H54 (cell line): ENCODE data around the gene KIR2DL1.
"Not testable (repeated sequence)": the region's sequence is repeated elsewhere in the genome, so short reads cannot be mapped to it uniquely, and the experiment has no call there.

Source experiments
- DNase-seq: peaks from one replicate; pipeline ENCODE4 v3.0.0; 2011; ENCODE audit warnings: low spot score, mixed read lengths; ENCODE audit not compliant: insufficient read length
- FAIRE-seq: peaks from 3 replicates; lab custom pipeline; 2011; peaks lifted over from hg19 to GRCh38; lab: Jason Lieb, UNC
- POLR2A ChIP-seq: IDR thresholded peaks from 2 replicates; pipeline ENCODE4 v1.6.1; 2011; ENCODE audit warnings: low read depth, mild to moderate bottlenecking, low read length

Gene KIR2DL1

DNA sequence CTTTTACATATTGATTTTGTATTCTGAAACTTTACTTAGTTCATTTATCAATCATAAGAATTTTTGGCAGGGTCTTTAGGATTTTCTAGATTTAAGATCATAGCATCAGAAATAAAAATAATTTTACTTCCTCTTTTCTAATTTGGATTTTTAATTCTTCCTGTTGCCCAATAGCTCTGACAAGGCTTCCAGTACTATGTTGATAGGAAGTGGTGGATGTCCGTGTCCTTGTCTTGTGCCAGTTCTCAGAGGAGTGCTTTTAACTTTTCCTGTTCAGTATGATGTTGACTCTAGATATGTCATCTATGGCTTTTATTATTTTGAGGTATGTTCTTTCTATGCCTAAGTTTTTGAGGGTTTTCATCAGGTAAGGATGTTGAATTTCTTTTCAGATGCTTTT, 26.2 kb downstream of the KIR2DL1 start:
- DNase-seq (no peak), FAIRE-seq (no peak)
- no peak for TF ChIP-seq POLR2A

DNA sequence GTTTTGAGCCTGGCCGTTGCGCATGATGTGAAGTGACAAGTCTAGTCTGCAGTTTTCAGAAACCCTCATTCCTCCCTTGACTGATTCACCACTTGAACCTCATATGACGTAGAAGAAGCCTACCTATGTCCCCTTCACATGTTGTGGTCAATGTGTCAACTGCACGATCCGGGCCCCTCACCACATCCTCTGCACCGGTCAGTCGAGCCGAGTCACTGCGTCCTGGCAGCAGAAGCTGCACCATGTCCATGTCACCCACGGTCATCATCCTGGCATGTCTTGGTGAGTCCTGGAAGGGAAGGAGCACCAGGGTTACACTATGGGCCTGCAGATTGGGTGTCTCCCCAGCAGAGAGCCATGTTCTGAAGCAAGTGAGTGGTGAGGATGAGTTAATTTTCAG, 33.8 kb downstream of the KIR2DL1 start, which contains the start of gene KIR2DL4:
Gene KIR2DL4 (plus strand): TSS at position 201 of the 400 bp plus-strand sequence. CDS start 42 bp downstream, at position 243.
- no peak for FAIRE-seq
- no peak for TF ChIP-seq POLR2A
- DNase-seq, result no peak

GRCh38 chr19:54804101-54804500, 34.5 kb downstream of the KIR2DL1 start:
- DNase-seq (no peak), FAIRE-seq (no peak)
- TF ChIP-seq POLR2A, result no peak

DNA sequence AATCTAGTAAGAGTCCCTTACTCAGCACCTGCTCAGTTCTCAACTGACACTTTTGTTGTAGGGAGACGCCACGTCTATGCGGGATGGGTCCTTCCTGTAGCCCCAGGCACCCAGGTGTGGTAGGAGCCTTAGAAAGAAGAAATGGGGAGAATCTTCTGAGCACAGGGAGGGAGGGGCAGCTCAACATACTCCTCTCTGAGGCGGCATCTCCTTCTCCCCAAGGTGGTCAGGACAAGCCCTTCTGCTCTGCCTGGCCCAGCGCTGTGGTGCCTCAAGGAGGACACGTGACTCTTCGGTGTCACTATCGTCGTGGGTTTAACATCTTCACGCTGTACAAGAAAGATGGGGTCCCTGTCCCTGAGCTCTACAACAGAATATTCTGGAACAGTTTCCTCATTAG, 35.0 kb downstream of the KIR2DL1 start:
- FAIRE-seq, result no peak
- no peak for DNase-seq
- no peak for TF ChIP-seq POLR2A

GRCh38 chr19:54805665-54806515, 36.3 kb downstream of the KIR2DL1 start:
- FAIRE-seq, result no peak
- no peak for DNase-seq
- TF ChIP-seq POLR2A, result no peak

DNA sequence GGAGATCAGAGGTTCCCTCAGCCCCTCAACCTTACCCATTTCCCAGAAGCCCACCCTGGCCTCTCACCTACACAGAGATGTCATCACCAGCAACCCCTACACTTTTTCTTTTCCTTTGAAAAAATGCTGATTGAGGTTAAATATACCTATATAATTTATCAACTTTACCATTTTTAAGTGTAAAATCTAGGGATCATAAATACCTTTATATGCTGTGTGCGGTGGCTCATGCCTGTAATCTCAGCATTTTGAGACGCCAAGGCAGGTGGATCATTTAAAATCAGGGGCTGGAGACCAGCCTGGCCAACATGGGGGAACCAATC, 36.9 kb downstream of the KIR2DL1 start:
- no peak for TF ChIP-seq POLR2A
- DNase-seq (no peak), FAIRE-seq (no peak)

DNA sequence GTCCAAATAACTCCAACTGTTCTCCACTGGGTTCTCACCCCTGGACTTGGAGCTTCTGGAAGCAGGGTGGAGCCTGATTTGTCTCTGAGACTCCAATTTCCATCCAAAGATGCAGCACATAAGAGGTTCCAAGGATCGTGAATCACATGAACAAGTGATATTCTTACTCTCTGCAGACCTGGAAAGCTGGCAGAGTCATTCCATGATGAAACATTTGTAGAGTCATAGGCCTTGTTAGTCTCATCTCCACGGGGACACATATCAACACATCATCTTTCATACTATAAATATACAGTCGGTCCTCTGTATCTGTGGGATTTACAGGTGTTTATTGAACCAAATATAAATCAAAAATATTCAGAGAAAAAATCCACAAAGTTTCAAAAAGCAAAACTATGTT, 45.0 kb downstream of the KIR2DL1 start:
- FAIRE-seq, DNase-seq: not testable (repeated sequence)

DNA sequence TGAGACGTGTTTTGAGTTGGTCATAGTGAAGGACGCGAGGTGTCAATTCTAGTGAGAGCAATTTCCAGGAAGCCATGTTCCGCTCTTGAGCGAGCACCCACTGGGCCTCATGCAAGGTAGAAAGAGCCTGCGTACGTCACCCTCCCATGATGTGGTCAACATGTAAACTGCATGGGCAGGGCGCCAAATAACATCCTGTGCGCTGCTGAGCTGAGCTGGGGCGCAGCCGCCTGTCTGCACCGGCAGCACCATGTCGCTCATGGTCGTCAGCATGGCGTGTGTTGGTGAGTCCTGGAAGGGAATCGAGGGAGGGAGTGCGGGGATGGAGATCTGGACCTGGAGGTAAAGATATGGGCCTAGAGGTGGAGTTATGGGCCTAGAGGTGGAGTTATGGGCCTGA, 46.7 kb downstream of the KIR2DL1 start, which contains the start of gene KIR3DL1:
Gene KIR3DL1 (plus strand): TSS at position 218 of the 400 bp plus-strand sequence.
- not testable (repeated sequence) for DNase-seq, FAIRE-seq

DNA sequence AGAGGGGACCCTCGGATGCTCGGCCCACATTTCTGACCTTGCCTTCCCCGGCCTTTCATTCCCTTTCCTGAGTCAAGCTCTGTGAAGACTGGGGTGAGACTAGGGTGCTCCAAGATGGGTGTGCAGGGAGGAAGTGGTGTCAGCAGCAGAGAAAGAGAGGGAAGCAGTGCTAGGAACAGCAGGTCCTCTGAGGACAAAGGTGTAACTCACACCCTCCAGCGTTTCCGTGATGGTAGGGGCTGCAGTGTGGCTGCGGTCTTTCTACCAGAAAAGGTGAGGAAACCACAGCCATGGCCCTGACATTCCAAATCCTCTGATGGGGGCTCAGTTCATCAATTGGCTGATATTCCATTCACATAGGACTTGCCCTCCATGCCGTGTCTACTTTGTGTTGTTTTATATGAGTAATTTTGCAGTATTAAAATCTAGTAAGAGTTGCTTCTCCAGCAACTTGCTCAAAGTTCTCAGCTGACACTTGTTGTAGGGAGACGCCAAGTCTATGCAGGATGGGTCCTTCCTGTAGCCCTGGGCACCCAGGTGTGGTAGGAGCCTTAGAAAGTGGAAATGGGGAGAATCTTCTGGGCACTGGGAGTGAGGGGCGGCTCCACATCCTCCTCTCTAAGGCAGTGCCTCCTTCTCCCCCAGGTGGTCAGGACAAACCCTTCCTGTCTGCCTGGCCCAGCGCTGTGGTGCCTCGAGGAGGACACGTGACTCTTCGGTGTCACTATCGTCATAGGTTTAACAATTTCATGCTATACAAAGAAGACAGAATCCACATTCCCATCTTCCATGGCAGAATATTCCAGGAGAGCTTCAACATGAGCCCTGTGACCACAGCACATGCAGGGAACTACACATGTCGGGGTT, 48.3 kb downstream of the KIR2DL1 start:
- no peak for TF ChIP-seq POLR2A
- FAIRE-seq (no peak), DNase-seq (no peak)

DNA sequence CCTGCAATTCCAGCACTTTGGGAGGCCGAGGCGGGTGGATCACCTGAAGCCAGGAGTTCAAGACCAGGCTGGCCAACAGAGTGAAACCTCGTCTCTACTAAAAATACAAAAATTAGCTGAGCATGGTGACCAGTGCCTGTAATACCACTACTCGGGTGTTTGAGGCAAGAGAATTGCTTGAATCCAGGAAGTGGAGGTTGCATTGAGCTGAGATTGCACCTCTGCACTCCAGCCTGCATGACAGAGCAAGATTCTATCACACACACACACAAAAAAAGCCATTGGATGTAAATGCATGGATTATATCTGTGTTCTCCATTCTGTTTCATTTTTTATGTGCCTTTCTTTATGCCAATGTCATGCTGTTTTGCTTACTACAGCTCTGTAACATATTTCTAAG, 54.8 kb downstream of the KIR2DL1 start:
- FAIRE-seq, DNase-seq: not testable (repeated sequence)

GRCh38 chr19:54825326-54825725, 55.7 kb downstream of the KIR2DL1 start:
- not testable (repeated sequence) for FAIRE-seq, DNase-seq

- DNase-seq, FAIRE-seq: not testable (repeated sequence)
Observed at GRCh38 chr19:54828064-54828463, 58.5 kb downstream of the KIR2DL1 start.

DNA sequence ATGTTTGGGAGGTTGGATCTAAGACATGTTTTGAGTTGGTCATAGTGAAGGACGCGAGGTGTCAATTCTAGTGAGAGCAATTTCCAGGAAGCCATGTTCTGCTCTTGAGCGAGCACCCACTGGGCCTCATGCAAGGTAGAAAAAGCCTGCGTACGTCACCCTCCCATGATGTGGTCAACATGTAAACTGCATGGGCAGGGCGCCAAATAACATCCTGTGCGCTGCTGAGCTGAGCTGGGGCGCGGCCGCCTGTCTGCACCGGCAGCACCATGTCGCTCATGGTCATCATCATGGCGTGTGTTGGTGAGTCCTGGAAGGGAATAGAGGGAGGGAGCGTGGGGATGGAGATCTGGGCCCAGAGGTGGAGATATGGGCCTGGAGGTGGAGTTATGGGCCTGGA, 62.9 kb downstream of the KIR2DL1 start, which contains the start of gene KIR2DS4:
Gene KIR2DS4 (plus strand): TSS at position 181 of the 400 bp plus-strand sequence.
- not testable (repeated sequence) for DNase-seq, FAIRE-seq
